ENCODE data around the gene LDB3.

The LDB3 gene

DNA sequence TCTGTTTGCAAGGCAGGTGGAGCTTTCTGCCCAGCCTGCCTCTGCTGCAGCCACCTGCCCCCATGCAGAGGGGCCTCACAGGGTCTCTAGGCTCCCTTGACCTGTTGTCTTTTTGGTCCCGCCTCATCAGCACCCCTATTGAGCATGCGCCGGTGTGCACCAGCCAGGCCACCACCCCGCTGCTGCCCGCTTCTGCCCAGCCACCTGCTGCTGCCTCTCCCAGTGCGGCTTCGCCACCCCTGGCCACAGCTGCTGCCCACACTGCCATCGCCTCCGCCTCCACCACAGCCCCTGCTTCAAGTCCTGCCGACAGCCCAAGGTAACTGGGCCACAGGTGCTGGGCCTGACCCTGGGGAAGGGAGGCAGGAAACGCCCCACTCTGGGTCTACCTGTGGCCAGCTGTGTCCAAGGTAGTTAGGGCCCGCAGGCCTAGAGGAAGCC is 38.1 kb downstream of the LDB3 start:
- no peak for DNase-seq (ENCODE audit: low spot score)

GRCh38 chr10:86706977-86707376 is 38.7 kb downstream of the LDB3 start:
- no peak for DNase-seq (ENCODE audit: low spot score)

GRCh38 chr10:86707505-86707904 is 39.2 kb downstream of the LDB3 start:
- no peak for DNase-seq (ENCODE audit: low spot score)

- DNase-seq (ENCODE audit: low spot score) = no peak
Measured at GRCh38 chr10:86708068-86708782, 39.9 kb downstream of the LDB3 start.

DNA sequence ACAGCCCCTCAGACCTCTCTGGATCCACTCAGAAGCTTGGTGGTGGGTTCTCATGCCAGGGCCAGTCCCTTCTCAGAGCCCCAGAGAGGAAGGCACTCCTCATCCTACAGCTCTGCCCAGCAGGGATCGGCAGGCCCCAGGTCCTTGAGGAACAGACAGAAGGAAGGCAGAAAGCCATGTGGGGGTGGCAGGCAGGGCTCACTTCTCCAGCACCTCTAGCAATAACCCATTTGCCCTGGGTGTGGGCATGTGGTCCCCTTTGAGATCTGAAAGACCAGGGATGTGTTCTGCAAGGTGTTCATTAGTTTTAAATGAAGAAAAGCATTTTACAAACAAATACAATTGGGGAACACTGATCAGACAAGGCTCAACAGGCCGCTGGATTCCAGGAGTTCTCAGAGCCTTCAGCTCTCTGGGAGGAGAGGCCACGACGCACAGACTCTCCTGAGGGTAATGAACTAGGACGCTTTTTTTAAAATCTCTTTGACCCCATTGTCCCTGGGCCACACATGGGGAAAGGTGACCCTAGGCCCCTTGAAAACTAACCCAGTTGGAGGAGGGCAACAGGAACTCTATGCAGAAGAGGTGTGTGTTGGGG is 40.6 kb downstream of the LDB3 start:
- DNase-seq (ENCODE audit: low spot score) = no peak

- DNase-seq (ENCODE audit: low spot score) = no peak
Measured at GRCh38 chr10:86709396-86710185, 41.3 kb downstream of the LDB3 start.

DNA sequence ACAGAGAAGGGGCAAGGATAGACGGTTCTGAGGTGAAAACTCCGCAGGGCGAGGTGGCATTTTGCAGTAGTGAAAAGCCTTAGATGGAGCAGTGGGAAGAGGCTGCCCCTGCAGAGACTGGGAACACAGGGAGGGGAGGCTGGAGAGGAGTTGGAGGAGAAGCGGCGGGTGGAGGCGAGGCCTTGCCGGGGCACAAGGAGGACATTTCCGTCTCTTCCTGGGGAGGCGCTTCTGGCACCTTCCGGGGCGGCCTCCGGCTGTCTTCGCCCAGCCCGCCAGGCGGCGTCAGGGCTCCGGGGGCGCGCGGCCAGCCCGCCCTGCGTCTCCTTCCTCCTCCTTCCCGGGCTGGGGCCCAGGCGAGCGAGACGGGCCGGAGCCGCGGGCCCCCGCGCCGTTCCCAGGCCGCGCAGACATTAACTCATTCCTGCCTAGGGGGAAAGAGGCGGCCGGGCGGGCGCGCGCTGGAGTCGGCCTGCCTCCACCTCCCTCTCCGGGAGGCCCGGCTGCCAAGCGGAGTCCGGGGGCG is 42.7 kb downstream of the LDB3 start:
- DNase-seq (ENCODE audit: low spot score) = peak; percentile 92

DNA sequence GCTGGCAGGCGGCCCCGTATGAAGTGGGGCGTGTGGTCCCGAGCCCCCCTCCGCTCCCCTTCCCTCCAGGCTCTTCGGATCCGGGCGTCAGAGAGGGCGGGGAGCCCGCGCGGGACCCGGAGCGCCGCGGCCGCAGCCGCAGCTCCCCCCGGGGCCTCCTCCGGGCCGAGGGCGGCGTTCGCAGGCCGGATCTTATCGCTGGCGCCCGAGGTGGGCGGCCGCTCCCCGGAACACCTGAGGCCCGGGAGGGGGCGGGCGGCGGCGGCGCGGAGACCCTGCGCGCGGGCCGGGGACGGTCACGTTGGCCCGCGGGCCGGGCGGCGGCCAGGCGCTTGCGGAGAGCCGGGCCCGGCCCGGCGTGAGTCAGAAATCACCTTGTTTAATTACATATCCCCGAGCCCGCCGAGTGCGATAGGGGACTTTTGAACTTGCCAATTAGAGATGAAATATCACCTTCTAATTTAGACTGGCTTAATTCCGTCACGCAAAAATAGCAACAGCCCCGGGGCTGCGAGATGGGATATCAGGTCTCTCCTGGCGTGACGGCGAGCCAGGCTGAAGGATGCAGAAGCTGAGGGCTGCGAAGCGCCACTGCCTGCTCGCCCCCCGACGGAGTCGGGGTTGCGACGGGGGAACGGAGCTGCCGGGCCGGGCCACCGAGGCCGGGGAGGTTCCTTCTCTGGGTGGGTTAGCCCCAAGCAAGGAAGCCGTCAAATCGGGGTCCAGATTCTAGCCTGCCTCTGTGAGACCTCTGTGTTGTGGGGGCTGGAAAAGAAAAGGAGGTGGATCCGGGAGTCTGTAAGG is 43.4 kb downstream of the LDB3 start:
- peak; percentile 75 for DNase-seq (ENCODE audit: low spot score)

DNA sequence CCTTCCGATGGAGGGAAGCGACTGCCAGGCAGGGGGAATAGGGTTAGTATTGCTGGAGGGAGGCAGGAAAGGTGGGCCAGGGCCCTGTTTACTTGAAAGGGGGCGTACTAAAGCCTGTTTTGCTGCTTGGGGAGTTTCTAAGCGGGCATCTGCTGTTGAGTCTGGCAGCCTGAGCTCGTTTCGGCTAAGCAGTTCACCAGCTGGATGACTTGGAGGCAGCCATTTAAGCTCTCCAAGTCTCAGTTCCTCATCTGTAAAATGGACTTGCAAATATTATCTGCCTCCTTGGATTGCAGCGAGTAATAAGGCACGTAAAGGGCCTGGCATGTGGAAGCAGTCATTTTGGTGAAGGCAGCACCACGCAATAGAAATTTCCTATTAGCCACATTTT is 44.0 kb downstream of the LDB3 start:
- DNase-seq (ENCODE audit: low spot score) = no peak

DNA sequence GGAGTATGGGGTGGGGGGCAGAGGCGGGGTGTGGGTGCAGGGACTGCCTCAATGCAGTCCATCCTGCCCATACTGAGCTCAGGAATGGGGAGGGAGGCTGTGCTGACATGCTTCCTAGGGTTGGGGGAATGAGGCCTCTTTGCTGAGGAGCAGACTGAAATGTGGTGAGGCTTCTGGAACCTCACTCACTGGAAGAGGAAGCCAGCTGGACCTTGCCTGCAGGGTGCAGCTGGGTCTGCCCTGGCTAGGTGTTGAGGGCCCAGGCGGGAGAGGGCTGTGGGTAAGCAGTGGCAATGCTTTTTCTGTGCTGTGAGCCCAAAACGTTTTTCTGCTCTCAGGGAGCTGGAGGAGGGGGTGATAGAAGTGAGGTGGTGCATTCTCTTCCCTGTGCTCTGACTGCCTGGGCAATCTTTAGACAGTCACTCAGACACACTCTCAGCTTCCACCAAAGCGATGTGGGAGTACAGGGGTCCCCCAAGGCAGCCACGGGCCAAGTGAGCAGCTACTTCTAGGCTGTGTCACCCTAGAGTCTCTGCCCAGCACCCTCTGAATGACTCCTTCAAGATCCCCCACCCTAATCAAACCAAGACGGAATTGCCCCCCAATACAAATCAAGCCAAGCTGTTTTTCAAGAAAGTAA is 47.0 kb downstream of the LDB3 start:
- no peak for DNase-seq (ENCODE audit: low spot score)

- no peak for DNase-seq (ENCODE audit: low spot score)
Measured at GRCh38 chr10:86715836-86716235, 47.5 kb downstream of the LDB3 start.

- DNase-seq (ENCODE audit: low spot score) = no peak
Measured at GRCh38 chr10:86716466-86716865, 48.2 kb downstream of the LDB3 start.

DNA sequence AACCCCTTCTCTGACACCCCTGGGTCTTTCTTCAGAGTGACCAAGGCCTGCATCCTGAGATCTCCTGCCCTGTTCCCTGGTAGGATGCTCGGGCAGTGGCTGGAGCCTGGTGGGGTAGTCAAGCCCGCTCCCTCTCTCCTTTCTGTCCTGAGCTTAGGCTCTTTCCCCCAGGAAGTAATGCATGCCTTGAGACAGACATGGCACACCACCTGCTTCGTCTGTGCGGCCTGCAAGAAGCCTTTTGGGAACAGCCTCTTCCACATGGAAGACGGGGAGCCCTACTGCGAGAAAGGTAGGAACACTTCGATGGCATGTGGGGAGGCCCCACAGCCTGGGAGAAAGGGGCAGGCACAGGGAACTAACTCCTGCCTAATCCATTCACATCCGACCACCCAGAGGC is 50.2 kb downstream of the LDB3 start:
- no peak for DNase-seq (ENCODE audit: low spot score)

GRCh38 chr10:86721232-86721631 is 52.9 kb downstream of the LDB3 start:
- DNase-seq (ENCODE audit: low spot score) = no peak

GRCh38 chr10:86723009-86723408 is 54.7 kb downstream of the LDB3 start:
- no peak for DNase-seq (ENCODE audit: low spot score)

DNA sequence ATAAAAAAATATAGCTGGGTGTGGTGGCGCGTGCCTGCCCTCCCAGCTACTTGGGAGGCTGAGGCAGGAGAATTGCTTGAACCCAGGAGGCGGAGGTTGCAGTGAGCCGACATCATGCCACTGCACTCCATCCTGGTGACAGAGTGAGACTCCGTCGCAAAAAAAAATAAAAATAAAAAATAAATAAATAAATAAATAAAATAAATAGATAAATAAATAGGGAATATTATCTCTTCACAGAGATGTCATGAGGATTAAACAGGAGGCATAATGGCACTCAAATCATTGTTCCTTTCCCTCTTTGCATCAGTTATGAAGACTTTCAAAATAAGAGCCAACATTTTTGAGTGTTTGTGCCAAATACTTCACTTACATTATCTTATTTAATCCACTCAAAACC is 56.1 kb downstream of the LDB3 start:
- no peak for DNase-seq (ENCODE audit: low spot score)

DNA sequence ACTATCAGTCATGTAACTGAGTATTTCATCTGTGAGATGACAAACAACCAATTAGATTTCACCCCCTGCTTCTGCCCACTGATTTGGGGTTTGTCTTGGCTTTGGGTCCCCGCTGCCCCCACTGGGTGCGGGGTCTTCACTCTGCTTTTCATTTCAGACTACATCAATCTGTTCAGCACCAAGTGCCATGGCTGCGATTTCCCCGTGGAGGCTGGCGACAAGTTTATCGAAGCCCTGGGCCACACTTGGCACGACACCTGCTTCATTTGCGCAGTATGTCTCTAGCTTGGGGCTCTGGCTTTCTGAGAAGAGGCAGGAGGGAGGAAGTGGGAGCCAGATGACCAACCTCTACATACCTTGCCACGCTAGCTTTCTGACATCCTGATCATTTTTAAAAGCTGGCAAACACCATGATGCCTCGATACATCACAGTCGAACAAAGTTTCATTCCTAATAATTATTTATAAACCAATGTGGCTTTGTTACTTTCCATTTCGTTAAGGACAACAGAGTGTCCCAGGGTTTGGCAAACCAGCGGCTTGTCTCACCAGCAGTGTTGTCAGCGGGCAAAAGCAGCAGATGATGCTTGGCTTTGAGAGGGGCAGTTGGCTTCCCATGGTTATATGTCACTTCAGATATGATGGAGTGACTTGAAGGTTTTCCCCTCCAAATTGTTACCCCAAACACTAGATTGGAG is 57.8 kb downstream of the LDB3 start:
- no peak for DNase-seq (ENCODE audit: low spot score)

- no peak for DNase-seq (ENCODE audit: low spot score)
Measured at GRCh38 chr10:86726677-86726999, 58.3 kb downstream of the LDB3 start.

GRCh38 chr10:86727470-86727869 is 59.2 kb downstream of the LDB3 start:
- DNase-seq (ENCODE audit: low spot score) = no peak

DNA sequence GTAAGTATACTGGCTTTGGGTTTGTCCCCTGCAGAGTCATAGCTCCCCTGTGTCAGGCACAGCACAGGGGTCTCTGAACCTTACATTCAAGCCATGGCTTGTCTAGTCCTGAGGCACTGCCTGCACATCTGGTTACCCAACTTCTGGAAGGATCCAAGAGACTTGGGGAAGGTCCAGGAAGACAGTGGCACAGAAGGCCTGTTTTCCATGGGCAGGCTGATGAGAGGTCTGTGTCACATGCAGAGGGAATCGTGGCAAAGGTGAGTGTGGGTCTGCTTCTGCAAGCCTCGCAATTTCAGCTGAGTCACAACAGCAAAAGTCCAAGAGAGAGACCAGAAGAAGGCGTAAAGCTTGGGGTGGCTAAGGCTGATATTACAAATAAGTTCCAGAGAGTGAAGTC is 59.7 kb downstream of the LDB3 start:
- no peak for DNase-seq (ENCODE audit: low spot score)

- DNase-seq (ENCODE audit: low spot score) = no peak
Measured at GRCh38 chr10:86729677-86730076, 61.4 kb downstream of the LDB3 start.
